Naive thymus-derived CD4-positive, alpha-beta T cell (primary cell): ENCODE measurements around the gene TDRD12. TPM values are rescaled to one million over a fixed set of nuclear protein-coding genes. Genes with fewer than 3 reads are reported as not detected.
"Not testable (repeated sequence)": the region's sequence is repeated elsewhere in the genome, so short reads cannot be mapped to it uniquely, and the experiment has no call there.

ENCODE experiments used
- ATAC-seq: fragments of 150-1000 bp; cut with Tn5 transposase; 2 replicates; pipeline ENCODE4 v1.10.0; 2021; ENCODE audit warnings: mild to moderate bottlenecking, moderate library complexity
- CTCF ChIA-PET: fragments of 350-600 bp; sonication (Branson Sonifier 250); formaldehyde crosslinking; loops from one replicate; lab custom pipeline; 2021; ENCODE audit warnings: antibody characterized with exemption; lab: Charles Lee
- POLR2A ChIA-PET: fragments of 350-600 bp; sonication (Branson Sonifier 250); formaldehyde crosslinking; loops from one replicate; lab custom pipeline; 2021; ENCODE audit warnings: antibody characterized with exemption, inconsistent platforms; lab: Charles Lee
- DNase-seq, 9 donors: peaks; one replicate each; pipeline versions ENCODE4 v3.0.0 to v3.0.0-alpha.2; 2020 to 2022; ENCODE audit warnings: mixed read lengths in 1 of 9
- H3K27ac ChIP-seq: one replicate; pipeline ENCODE4 v1.7.0; 2013; ENCODE audit warnings: mild to moderate bottlenecking, low read depth, low read length, moderate library complexity
- H3K27me3 ChIP-seq, 2 donors: one replicate each; pipeline ENCODE4 v1.7.0; 2013; ENCODE audit warnings: low read length in 2 of 2, mild to moderate bottlenecking in 2 of 2, moderate library complexity in 2 of 2; ENCODE audit not compliant: control insufficient read depth in 2 of 2, insufficient read depth in 2 of 2
- H3K36me3 ChIP-seq, 3 experiments: 1 replicate in 2 of 3; 2 replicates in 1 of 3; pipeline ENCODE4 v1.7.0; 2013; ENCODE audit warnings: low read length in 3 of 3, mild to moderate bottlenecking in 3 of 3, moderate library complexity in 1 of 3; ENCODE audit not compliant: insufficient read depth in 3 of 3, control insufficient read depth in 2 of 3
- H3K4me1 ChIP-seq, 2 donors: one replicate each; pipeline ENCODE4 v1.7.0; 2013; ENCODE audit warnings: low read length in 2 of 2, mild to moderate bottlenecking in 2 of 2, moderate library complexity in 1 of 2; ENCODE audit not compliant: control insufficient read depth in 2 of 2, insufficient read depth in 2 of 2
- H3K4me3 ChIP-seq: 2 replicates; pipeline ENCODE4 v1.7.0; 2013; ENCODE audit warnings: mild to moderate bottlenecking, low read length
- H3K9me3 ChIP-seq, 3 experiments: 1 replicate in 2 of 3; 2 replicates in 1 of 3; pipeline ENCODE4 v1.7.0; 2013; ENCODE audit warnings: low read length in 3 of 3; ENCODE audit not compliant: control insufficient read depth in 2 of 3
- H3K27ac Mint-ChIP-seq, 9 donors: one replicate each; pipeline ENCODE4 v1.8.0; 2020 to 2022; ENCODE audit warnings: mixed read lengths in 9 of 9, mild to moderate bottlenecking in 8 of 9, moderate library complexity in 5 of 9, inconsistent platforms in 2 of 9
- H3K27me3 Mint-ChIP-seq, 5 donors: one replicate each; pipeline ENCODE4 v1.8.0; 2021 to 2022; ENCODE audit warnings: mixed read lengths in 5 of 5, mild to moderate bottlenecking in 1 of 5
- H3K36me3 Mint-ChIP-seq, 5 donors: one replicate each; pipeline ENCODE4 v1.8.0; 2020 to 2022; ENCODE audit warnings: mixed read lengths in 5 of 5, mild to moderate bottlenecking in 3 of 5, inconsistent platforms in 1 of 5
- H3K4me1 Mint-ChIP-seq, 7 donors: one replicate each; pipeline ENCODE4 v1.8.0; 2020 to 2022; ENCODE audit warnings: mixed read lengths in 7 of 7, mild to moderate bottlenecking in 3 of 7, inconsistent platforms in 1 of 7
- H3K4me3 Mint-ChIP-seq, 10 donors: one replicate each; pipeline ENCODE4 v1.8.0; 2020 to 2022; ENCODE audit warnings: mild to moderate bottlenecking in 10 of 10, mixed read lengths in 10 of 10, moderate library complexity in 6 of 10, inconsistent platforms in 2 of 10
- H3K9me3 Mint-ChIP-seq, 11 donors: one replicate each; pipeline ENCODE4 v1.8.0; 2020 to 2022; ENCODE audit warnings: mixed read lengths in 11 of 11, mild to moderate bottlenecking in 4 of 11, inconsistent platforms in 1 of 11, moderate library complexity in 1 of 11
- intact Hi-C, 2 donors: fragments of 100-400 bp; cut with micrococcal nuclease; formaldehyde crosslinking; loops; one replicate each; pipeline ENCODE4 v1.15.1; 2023
- polyA plus RNA-seq, 2 donors: library from polyadenylated mRNA; unstranded; fragments of 300-500 nt; fragmentation: Illumina TruSeq; gene quantifications; one replicate each; pipeline ENCODE4 v1.2.3, GENCODE V29; 2021
- total RNA-seq, 6 experiments: library from RNA in 5 of 6; stranded (reverse) in 5 of 6; gene quantifications; 1 replicate in 5 of 6; 2 replicates in 1 of 6; pipeline ENCODE4 v1.2.3 and lab custom pipeline; 2021 to 2026

The TDRD12 gene
- total and polyA plus RNA-seq, 7 experiments from 2014 or later = 0.17 to 3.6 (median 0.67) TPM; not detected in 1

- H3K36me3 Mint-ChIP-seq = peaks cover 24 to 68% (median 39%) of the 10 kb centered on the region in 5 donors
- peaks cover 20 to 24% of the 10 kb centered on the region in 2 donors for H3K4me1 ChIP-seq
These were observed 24.1 kb upstream of the TDRD12 start for GRCh38 chr19:32695506-32695905.

GRCh38 chr19:32696771-32697170 is 22.8 kb upstream of the TDRD12 start:
- H3K27me3 Mint-ChIP-seq, H3K9me3 ChIP-seq, intact Hi-C loops, POLR2A ChIA-PET, H3K27me3 ChIP-seq, H3K27ac ChIP-seq, DNase-seq, ATAC-seq, H3K4me3 ChIP-seq, H3K4me3 Mint-ChIP-seq, CTCF ChIA-PET: not testable (repeated sequence)
- Histone ChIP-seq H3K4me1 (peaks cover 10 to 17% of the 10 kb centered on the region in 2 donors), H3K36me3 (peaks cover 0 to 26% (median 0%) of the 10 kb centered on the region in 3 experiments)
- Mint-ChIP-seq H3K9me3 (peaks cover 0 to 12% (median 2%) of the 10 kb centered on the region in 11 donors), H3K36me3 (peaks cover 24 to 76% (median 45%) of the 10 kb centered on the region in 5 donors), H3K27ac (peak overlapping the region in 1 of 9 donors; percentile 14), H3K4me1 (peaks cover 40 to 73% (median 67%) of the 10 kb centered on the region in 7 donors)

More at GRCh38 chr19:32695506-32695905, 24.1 kb upstream of the TDRD12 start:
- ATAC-seq, intact Hi-C loops, H3K9me3 Mint-ChIP-seq, CTCF ChIA-PET, POLR2A ChIA-PET, H3K27ac ChIP-seq, DNase-seq, H3K27me3 ChIP-seq, H3K9me3 ChIP-seq, H3K27me3 Mint-ChIP-seq, H3K4me3 ChIP-seq: not testable (repeated sequence)
- H3K36me3 ChIP-seq = peaks cover 0 to 26% (median 0%) of the 10 kb centered on the region in 3 experiments
- H3K27ac Mint-ChIP-seq = peak overlapping the region in 3 of 9 donors; percentile 8 to 56 (median 22)
- peaks cover 42 to 83% (median 71%) of the 10 kb centered on the region in 7 donors for H3K4me1 Mint-ChIP-seq
- peak overlapping the region; percentile 17 to 91 (median 51) for H3K4me3 Mint-ChIP-seq

- H3K27me3 Mint-ChIP-seq, POLR2A ChIA-PET, H3K4me1 ChIP-seq, H3K27ac Mint-ChIP-seq, H3K4me3 ChIP-seq, intact Hi-C loops, H3K9me3 ChIP-seq, DNase-seq, H3K27me3 ChIP-seq, ATAC-seq, H3K4me3 Mint-ChIP-seq, H3K27ac ChIP-seq, CTCF ChIA-PET: not testable (repeated sequence)
- peaks cover 27 to 82% (median 62%) of the 10 kb centered on the region in 5 donors for H3K36me3 Mint-ChIP-seq
- peaks cover 0 to 34% (median 11%) of the 10 kb centered on the region in 11 donors for H3K9me3 Mint-ChIP-seq
- peaks cover 0 to 32% (median 0%) of the 10 kb centered on the region in 3 experiments for H3K36me3 ChIP-seq
- peaks cover 23 to 50% (median 45%) of the 10 kb centered on the region in 7 donors for H3K4me1 Mint-ChIP-seq
These were observed 19.4 kb upstream of the TDRD12 start for GRCh38 chr19:32700129-32700528.

GRCh38 chr19:32702010-32702409 is 17.6 kb upstream of the TDRD12 start:
- ATAC-seq = no peak
- no peaks in the 10 kb centered on the region for H3K27me3 Mint-ChIP-seq

GRCh38 chr19:32704006-32704405 is 15.6 kb upstream of the TDRD12 start:
- peak overlapping the region in 1 of 9 donors; percentile 37 for H3K27ac Mint-ChIP-seq
- H3K9me3 ChIP-seq, H3K27me3 Mint-ChIP-seq, H3K4me3 Mint-ChIP-seq, H3K4me1 ChIP-seq, POLR2A ChIA-PET, intact Hi-C loops, ATAC-seq, CTCF ChIA-PET, H3K27ac ChIP-seq, H3K27me3 ChIP-seq, H3K4me3 ChIP-seq, DNase-seq: not testable (repeated sequence)
- peaks cover 6 to 71% (median 44%) of the 10 kb centered on the region in 5 donors for H3K36me3 Mint-ChIP-seq
- H3K9me3 Mint-ChIP-seq = peaks cover 0 to 30% (median 12%) of the 10 kb centered on the region in 11 donors
- H3K36me3 ChIP-seq = peaks cover 0 to 14% (median 0%) of the 10 kb centered on the region in 3 experiments
- H3K4me1 Mint-ChIP-seq = peaks cover 15 to 36% (median 30%) of the 10 kb centered on the region in 7 donors

More at GRCh38 chr19:32702010-32702409, 17.6 kb upstream of the TDRD12 start:
- Histone ChIP-seq H3K4me1 (no peaks in the 10 kb centered on the region), H3K4me3 (no peak overlapping the region), H3K9me3 (peaks cover 0 to 4% (median 3%) of the 10 kb centered on the region in 3 experiments), H3K36me3 (peaks cover 0 to 23% (median 0%) of the 10 kb centered on the region in 3 experiments), H3K27ac (no peak overlapping the region), H3K27me3 (no peaks in the 10 kb centered on the region)
- intact Hi-C loops = no loop called here
- Mint-ChIP-seq H3K4me1 (peaks cover 20 to 43% (median 31%) of the 10 kb centered on the region in 7 donors), H3K36me3 (peaks cover 22 to 83% (median 58%) of the 10 kb centered on the region in 5 donors), H3K9me3 (peaks cover 0 to 34% (median 13%) of the 10 kb centered on the region in 11 donors), H3K27ac (no peak overlapping the region), H3K4me3 (no peak overlapping the region)
- DNase-seq = no peak
- CTCF ChIA-PET = no interaction called here
- POLR2A ChIA-PET = interaction anchor here (0.5 kb wide), 1 partner anchor 9 kb away, joined by 4 read pairs; no protein-coding TSS in a partner anchor

- Mint-ChIP-seq H3K36me3 (peaks cover 4 to 46% (median 32%) of the 10 kb centered on the region in 5 donors), H3K4me1 (peaks cover 9 to 24% (median 20%) of the 10 kb centered on the region in 7 donors), H3K9me3 (peaks cover 0 to 13% (median 6%) of the 10 kb centered on the region in 11 donors), H3K27me3 (no peaks in the 10 kb centered on the region), H3K27ac (peak overlapping the region in 6 of 9 donors; percentile 15 to 64 (median 52)), H3K4me3 (peak overlapping the region in 4 of 10 donors; percentile 0 to 37 (median 24))
- DNase-seq (peak in 4 of 9 donors; percentile 10 to 31 (median 29)), ATAC-seq (peak; percentile 57)
- Histone ChIP-seq H3K4me3 (no peak overlapping the region), H3K4me1 (no peaks in the 10 kb centered on the region), H3K27me3 (no peaks in the 10 kb centered on the region), H3K27ac (no peak overlapping the region), H3K36me3 (peaks cover 0 to 21% (median 0%) of the 10 kb centered on the region in 3 experiments), H3K9me3 (peaks cover 0 to 4% (median 3%) of the 10 kb centered on the region in 3 experiments)
- ChIA-PET POLR2A (interaction anchor here (0.5 to 0.7 kb wide), 3 partner anchors 15 to 235 kb away, joined by 3 to 4 read pairs (median 3); no protein-coding TSS in a partner anchor), CTCF (interaction anchor here (0.7 kb wide), 1 partner anchor 48 kb away, joined by 3 read pairs; no protein-coding TSS in a partner anchor)
- intact Hi-C loops = loop anchor here in 1 of 2 donors (1.0 kb wide), 1 partner anchor 15 kb away; no protein-coding TSS in a partner anchor
These were observed 11.1 kb upstream of the TDRD12 start for GRCh38 chr19:32708457-32708856.
